Glomerular endothelial cell (primary cell): Measurements from ENCODE around the gene GBE1. TPM values are rescaled to one million over a fixed set of nuclear protein-coding genes. Genes with fewer than 3 reads are reported as not detected.
"Not testable (repeated sequence)": the region's sequence is repeated elsewhere in the genome, so short reads cannot be mapped to it uniquely, and the experiment has no call there.

Source experiments
- DNase-seq: peaks from one replicate; pipeline ENCODE4 v3.0.0-alpha.2; 2011; ENCODE audit warnings: low read depth, low spot score; ENCODE audit errors: extremely low read depth
- total RNA-seq: library from RNA; depleted of rRNA; stranded (reverse); fragments of >200 nt; gene quantifications from 2 replicates; pipeline ENCODE4 v1.2.3, GENCODE V29; 2015

The GBE1 gene
- total RNA-seq, 1 donor from 2014 or later = 43.9 TPM

DNA sequence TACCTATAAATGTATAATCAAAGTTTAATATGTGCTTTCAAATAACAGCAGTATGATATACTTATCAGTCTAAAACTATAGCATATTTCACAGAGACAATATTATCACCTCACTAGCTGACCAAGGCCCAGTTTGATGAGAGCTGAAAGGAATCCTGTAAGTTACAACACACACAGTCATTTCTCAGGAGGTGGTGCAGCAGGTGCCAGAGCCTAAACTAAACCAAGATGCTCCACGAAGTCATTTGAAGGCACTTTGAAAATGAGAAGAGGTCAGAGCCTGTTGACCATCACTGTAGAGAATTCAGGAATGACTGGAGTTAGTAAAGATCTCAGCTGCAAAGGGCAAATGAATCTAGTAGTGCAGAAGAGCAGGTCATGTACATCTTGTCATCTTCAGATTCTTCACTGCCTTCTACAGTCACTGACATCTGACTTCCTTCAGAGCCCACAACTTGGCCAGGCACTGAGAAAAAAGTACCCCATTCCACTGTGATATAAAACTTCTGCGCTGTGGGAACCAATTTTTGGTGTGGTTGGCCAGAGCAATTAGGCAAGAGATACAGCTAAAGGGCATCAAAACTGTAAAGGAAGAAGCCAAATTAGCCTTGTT, 7.9 kb downstream of the GBE1 start:
- DNase-seq = no peak

DNA sequence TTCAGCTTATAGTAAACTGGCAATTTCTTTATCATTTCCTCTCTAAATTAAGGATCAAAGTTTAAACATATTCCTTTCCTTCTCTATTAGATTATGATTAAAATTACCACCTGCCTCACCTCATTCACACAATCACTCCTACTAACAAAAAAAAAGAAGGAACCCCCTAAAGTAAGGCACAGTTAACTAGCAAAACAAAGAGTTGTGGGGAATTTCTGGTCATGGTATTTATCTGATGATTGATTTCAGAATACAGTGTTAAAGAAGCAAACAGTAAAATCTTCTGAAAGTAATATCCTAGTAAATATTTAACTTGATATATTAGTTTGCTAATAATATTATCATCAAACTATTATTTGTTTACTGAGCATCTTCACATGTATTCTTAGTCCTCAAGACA, 8.8 kb downstream of the GBE1 start:
- no peak for DNase-seq

DNA sequence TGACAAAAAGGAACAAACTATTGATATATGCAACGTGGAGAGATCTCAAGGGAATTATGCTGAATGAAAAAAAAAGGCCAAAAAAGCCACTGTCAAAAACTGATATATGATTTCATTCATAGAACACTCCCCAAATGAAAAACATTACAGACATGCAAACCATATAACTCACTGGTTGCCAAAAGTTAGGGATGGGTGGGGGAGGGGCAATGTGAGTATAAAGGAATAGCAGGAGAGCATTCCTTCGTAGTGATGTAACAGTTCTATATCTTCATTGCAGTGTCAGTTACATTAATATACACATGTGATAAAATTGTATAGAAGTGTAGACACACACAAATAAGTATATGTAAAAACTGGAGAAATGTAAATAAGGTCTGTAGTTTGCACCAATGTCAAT, 12.2 kb downstream of the GBE1 start:
- DNase-seq = no peak

DNA sequence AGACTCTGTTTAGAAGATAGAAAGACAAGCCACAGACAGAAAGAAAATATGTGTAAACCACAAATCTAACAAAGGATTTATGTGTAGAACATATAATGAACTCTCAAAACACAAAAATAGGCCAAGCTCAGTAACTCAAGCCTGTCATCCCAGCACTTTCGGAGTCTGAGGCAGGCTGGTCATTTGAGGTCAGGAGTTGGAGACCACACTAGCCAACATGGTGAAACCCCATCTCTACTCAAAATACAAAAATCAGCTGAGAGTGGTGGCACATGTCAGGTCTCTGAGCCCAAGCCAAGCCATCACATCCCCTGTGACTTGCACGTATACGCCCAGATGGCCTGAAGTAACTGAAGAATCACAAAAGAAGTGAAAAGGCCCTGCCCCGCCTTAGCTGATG, 14.2 kb downstream of the GBE1 start:
- DNase-seq = not testable (repeated sequence)

DNA sequence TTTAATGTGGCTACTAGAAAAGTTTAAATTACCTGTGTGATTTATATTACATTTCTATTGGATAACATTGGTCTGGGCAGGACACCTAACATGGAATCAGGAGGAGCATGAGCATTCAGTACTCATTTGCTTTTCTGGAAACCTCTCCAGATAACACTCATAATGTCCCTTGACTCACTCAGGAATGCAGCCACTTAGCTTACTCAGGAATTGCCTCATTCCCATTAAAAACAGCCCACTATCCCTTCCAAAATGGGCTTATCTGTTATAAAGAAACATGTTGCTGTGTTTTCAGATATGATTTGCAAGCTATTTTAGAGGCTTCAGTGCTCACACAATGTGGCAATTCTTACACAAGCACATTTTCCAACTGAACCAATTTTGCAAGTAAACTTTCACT, 17.1 kb downstream of the GBE1 start:
- DNase-seq = no peak

DNA sequence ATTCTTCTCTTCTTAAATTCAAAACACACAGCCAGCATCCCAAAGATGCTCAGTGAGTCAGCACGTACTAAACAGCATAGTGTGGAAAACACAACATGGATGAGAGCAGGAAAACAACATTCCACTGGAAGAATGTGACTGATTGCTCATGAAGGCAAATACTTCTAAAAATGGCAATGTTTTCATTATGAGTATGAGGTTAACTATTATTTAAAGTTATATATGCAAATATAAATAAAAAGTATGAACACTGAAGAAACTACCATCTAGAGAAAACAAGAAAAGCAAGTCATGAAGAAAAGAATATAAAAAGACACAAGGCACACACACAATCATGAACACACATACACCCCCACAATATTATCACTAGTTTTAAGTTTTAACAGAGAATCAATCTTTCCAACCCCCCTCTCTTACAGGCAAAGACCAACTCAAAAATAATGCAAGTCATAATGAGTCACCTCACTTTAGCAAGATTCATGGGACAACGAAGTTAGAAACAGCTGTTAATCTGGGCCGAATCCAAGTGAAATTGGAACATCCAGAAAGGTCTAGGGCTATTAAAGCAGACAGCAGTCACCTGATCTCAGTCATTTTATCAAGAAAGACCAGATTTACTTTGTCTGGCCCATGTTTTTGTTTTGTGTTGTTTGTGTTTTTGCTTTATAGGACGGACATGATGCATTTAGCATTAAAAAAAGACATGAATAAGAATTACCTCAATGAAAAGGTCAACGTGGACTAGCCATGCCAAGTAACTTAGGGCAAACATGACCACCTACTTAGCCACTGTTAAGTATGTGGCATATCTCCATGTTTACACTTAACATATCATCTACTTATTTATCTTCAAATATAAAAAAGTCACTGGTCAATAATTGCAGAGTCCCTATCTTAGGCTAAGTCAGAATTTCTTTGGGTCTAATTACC, 18.1 kb downstream of the GBE1 start:
- peak; percentile 95 for DNase-seq

DNA sequence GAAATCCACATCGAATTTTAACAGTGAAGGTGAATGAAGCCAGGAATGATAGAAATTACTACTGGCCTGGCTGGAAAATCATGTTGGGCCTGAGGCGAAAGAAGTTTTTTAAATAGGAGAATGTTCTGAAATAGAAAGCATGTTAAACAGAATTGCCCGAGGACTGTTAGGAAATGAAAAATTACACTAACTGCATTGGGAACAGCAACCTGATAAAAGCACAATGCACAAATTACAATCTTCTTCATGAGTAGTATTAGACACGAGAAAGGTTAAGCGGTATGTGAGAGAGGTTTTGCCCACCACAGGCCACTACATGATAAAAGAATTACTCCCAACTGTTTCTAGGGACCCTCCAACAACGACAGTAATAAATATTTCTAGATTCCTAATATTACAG, 18.9 kb downstream of the GBE1 start:
- no peak for DNase-seq

DNA sequence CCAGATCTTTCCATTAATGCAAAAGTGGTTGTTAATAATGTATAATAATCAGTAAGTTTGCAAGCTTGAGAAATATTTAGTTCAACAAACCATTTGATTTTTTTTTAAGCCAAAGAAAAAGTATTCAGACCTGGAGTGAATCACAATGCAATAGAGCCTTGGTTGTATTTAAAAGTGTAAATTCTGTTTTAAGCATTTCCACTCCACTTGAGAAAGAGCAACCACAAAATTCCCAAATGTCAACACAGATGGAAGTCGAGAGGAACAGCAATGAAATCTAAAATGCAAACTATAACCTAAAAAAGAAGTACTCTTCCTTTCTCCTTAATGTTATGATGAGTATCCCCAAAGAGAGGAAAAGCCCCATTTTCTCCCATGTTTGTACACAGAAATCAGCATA, 20.2 kb downstream of the GBE1 start:
- DNase-seq = no peak

DNA sequence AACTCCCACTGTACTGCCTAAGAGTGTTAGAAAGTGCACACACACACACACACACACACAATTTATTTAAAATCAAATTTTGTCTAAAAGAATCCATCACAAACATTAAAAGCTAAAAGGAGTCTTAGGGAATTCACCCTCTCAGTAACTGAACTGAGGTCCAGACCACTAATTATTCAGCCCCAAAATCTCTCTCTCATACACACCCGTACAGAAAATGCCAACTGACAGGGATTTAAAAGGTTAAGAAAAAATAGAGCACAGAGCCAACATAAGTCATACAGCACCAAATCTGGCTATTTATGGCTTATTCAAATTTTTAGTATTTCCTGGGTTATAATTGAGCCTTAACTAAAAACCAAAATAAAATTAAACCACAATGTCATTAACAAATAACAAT, 20.7 kb downstream of the GBE1 start:
- no peak for DNase-seq

DNA sequence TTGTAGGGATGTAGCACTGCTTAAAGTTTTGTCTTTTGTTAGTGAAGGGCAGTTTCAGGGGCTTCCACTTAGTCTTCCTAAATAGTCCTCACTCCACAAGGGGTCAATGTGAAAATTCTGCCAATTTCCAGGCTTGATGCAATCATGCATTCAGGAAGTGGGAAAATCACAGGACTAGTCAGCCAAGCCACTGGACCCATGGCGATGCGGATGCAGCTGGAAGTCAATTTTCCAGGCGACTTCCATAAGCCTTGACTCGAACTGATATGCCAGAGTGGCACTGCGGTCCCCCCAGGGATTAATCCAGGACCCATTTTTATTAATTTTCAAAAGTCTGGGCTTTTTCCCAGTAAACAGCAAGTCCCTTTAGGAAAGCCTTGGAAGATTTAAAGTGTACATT, 26.1 kb downstream of the GBE1 start:
- no peak for DNase-seq

DNA sequence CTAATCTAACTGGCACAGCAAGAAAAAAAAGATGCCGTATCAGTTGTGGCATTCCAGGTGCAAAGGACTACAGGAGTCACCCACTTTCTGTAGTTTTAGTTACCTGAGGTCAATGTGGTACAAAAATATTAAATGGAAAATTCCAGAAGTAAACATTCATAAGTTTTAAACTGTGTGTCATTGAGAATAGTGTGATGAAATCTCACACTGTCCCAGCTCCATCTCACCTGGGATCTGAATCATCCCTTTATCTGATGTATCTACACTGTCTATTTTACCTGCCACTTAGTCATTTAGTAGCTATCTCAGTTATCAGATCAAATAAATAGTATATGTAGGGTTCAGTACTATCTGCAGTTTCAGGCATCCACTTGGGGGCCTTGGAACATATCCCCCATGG, 26.7 kb downstream of the GBE1 start:
- no peak for DNase-seq

DNA sequence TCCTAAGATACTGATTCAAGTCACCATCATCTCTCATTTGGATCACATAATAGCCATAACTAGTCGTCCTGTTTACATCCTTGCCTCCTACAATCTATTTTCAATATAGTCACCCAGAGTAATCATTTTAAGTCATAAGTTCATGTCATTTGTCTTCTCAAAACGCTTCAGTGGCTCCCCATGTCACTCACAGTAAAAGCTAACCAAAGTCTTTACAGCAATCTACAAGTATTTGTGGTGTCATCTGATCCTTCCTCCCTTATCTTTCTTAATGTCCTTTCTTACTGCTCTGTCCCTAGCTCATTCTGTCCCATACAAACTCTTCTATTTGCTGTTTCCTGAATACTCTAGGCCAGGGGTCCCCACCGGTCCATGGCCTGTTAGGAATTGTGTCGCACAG, 28.8 kb downstream of the GBE1 start:
- no peak for DNase-seq

DNA sequence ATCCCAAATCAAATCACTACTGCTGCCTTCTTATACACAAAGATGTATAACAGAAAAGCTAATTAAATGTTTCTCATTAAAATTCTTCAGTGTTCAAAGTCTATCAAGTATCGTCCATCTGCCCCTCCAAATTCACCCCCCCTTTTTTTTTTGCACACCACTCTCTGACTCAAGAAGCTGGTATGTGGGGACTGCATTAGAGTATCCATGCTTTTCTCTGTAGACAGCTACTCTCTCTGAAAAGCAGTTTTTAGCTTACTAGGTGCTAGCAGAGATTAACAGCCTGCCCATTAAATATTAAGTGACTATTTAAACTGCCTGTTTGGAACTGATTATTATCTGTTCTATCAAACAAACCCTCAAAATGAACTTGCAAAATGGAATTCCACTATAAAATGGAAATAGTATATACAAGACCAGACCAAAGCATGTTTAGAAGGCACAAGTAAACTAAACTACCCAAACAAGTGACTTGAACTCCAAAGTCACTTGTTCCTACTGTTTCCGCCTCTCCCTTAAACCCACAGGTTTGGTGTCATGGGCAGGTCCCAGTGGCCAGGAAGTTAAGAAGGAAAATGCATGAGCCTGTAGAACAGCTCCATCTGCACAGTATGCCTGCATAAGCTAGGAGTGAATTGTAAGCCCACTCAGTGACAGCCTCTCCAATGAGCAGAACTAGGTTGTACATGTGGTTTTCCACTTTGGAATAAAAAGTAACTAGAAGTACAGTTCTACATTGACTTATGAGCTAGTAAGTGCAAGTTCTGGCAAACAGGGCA, 32.5 kb downstream of the GBE1 start:
- no peak for DNase-seq

DNA sequence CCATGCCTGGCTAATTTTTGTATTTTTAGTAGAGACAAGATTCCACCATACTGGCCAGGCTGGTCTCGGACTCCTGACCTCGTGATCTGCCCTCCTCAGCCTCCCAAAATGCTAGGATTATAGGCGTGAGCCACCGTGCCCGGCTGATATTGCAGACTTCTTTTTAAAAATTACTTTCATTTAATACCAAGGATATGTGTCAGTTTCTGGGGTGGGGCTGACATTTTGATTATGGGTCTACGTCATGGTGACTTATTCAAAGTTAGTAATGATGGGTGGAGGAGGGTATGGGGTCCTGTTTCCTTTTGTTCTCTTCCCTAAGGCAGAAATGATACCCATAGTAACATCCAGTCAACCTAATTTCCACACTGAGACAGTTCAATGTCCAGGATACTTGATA, 34.7 kb downstream of the GBE1 start:
- DNase-seq = no peak

DNA sequence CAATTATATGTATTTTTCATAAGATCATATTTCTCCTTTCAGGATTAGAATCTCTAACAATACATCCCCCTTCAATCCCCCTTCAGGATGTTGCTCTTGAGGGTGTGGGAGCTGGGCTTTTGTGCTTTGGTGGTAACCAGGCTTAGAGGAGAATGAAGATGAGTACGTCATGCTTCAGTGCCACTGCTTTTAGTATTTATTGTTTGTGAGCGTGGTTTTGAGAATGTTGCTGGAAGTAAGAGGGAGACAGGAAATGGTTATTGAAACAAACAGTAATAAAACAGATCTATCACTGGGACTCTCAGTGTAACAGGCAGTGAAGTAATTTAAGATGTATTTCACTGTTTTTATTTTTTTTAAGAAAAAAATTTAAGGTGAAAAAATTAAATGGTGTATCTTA, 35.3 kb downstream of the GBE1 start:
- no peak for DNase-seq

DNA sequence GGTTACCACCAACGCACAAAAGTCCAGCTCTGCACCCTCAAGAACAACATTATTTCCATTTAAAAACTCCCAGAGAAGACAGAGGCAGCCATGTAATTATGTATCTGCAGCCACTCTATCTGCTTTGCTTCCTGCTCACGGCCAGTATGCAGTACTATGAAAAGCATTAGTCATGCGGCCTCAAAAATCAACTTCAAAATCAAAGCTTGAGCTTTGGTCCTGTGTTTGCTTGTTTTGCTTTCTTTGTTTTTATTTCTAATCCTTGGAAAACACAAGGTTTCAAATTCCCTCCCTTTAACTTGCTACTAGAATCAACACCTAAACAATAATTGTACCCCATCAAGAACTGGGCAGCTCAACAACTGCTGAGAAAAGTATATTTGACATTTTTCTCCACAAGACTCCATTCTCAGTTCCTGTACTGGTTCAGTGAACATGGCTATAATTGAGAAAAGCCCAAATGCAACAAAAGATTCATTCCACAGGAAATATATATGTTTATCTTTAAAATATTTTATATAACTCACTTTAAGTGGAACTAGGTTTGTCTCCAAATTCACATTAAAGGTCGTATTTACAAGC, 37.6 kb downstream of the GBE1 start:
- no peak for DNase-seq

DNA sequence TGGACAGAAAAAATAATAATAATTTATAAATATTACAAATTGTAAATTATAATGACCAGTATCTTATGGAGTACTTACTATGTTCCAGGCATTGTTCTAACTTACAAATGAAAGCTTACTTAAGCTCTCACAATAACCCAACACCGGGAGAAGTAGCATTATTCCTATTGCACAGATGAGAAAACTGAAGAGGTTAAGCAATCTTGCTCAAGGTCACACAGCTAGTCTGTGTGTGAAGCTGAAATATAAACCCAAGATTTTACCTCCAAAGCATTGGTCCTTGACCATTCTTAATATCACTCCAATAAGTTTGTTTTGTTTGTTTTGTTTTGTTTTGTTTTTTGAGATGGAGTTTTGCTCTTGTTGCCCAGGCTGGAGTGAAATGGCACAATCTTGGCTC, 43.1 kb downstream of the GBE1 start:
- no peak for DNase-seq

DNA sequence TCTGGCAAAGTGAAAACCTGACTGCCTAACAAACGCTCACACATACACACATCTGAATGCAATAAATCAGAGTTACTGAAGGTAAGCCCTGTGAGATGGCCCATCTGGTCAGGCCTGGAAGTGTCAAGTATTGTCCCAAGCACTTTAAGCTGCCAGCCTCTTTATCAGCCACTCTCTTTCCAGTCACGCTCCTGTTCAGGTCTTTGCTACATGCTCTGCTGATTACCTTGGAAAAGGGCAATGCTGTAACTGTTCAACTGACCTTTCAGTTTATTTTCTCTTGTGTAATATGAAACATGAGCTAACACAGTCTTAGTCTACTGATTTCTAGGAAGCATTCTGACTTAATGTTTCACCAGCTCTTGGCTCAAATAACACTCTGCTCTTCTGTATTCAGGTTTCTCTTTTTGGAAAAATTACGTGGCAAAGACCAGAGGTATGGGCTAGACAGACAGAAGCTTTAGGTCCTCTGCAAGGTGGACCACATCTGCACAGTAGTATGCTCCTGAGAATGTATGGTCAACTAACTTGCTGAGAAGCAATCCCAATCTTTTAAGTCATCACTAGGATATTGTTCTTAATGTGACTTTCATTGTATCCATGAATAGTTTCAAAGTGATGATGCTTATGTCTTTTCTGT, 44.5 kb downstream of the GBE1 start:
- DNase-seq = no peak

DNA sequence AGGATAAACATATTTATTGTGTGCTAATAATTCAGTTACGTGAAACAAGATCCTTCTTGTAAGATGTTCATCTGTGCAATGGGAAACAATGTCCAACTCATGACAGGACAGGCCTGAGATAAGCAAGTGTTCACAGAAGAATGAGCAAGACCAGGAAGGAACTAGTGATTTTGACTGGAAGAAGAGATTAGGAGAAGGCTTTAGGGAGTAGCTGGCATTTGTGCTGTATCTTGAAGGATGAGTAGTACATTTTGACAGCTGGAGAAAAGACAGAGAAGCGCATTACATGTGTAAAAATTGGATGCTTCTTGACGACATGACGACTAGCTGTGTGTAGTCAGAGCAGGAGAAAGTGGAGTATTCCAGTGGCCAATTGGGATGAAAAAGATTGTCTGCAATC, 48.4 kb downstream of the GBE1 start:
- no peak for DNase-seq

DNA sequence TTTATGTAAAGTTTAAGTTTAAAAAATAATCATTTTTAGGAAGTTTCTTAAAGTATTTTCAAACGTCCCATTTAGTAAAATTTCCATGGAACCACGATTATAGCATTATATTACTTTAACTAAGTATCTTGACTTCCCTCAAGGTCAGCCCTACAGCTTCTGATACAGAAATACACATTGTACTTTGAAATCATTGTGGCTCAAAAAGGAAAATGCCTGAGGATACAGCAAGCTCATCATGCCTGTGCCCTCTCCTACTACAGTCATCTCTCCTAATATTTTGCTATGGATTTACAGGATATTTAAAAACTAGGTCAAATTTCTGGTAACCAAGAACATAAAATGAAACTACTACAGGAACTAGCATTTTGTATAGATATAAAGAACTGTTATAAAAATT, 51.8 kb downstream of the GBE1 start:
- DNase-seq = no peak

DNA sequence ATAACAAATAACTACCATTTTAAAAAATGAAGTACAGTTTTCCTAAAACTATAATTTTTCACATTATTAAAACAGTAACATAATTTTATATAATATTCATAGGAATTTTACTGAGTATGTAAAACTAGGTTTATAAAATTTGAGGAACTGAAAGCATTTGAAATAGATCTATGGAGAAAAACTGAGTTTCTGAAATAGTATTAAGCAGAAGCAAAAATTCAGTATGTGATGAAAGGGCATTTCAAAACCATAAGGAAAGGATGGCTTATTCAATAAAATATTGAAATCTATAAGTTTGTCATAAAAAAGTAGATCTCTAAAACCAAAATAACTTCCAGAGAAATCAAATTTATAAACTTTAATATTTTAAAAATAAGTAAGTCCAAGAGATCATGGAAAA, 53.4 kb downstream of the GBE1 start:
- no peak for DNase-seq
